ENCODE data around the gene SGK1. TPM values are rescaled to one million over a fixed set of nuclear protein-coding genes. Genes with fewer than 3 reads are reported as not detected.
"Not testable (repeated sequence)": the region's sequence is repeated elsewhere in the genome, so short reads cannot be mapped to it uniquely, and the experiment has no call there.

SGK1 gene
- total and polyA plus RNA-seq, 3 donors from 2014 or later, result 91.3 to 208 (median 154) TPM

GRCh38 chr6:134282816-134283215 lies 35.1 kb downstream of the SGK1 start:
- H3K36me3 ChIP-seq (ENCODE audit: low read depth, missing control alignments), result no peaks in the 10 kb centered on the region
- no peaks in the 10 kb centered on the region for H3K9me3 ChIP-seq
- intact Hi-C loops (cut with DNase I; ENCODE audit: low total_unique reads), result no loop called here
- peaks cover under 1% of the 10 kb centered on the region for H3K4me1 ChIP-seq
- DNase-seq, result no peak
- WGBS, 2 donors, result 83 to 95% methylated on average over 3 of the region's 3 CpGs
- TF ChIP-seq POLR2A (IDR thresholded peaks at IDR 0.05), result no peak
- TF ChIP-seq CTCF (IDR thresholded peaks at IDR 0.05), result no peak
- no peaks in the 10 kb centered on the region for H3K27me3 ChIP-seq
- H3K4me3 ChIP-seq, result no peak overlapping the region
- H3K27ac ChIP-seq, result no peak overlapping the region

- 92 to 94% methylated on average over 6 of the region's 6 CpGs for WGBS, 2 donors
- H3K27me3 ChIP-seq, result no peaks in the 10 kb centered on the region
- no peaks in the 10 kb centered on the region for H3K9me3 ChIP-seq
- H3K27ac ChIP-seq, result no peak overlapping the region
- DNase-seq, result no peak
- no peaks in the 10 kb centered on the region for H3K36me3 ChIP-seq (ENCODE audit: low read depth, missing control alignments)
- no peak overlapping the region for H3K4me3 ChIP-seq
- TF ChIP-seq CTCF (IDR thresholded peaks at IDR 0.05), result no peak
- TF ChIP-seq POLR2A (IDR thresholded peaks at IDR 0.05), result no peak
- H3K4me1 ChIP-seq, result no peaks in the 10 kb centered on the region
- intact Hi-C loops (cut with DNase I; ENCODE audit: low total_unique reads), result no loop called here
Measured at GRCh38 chr6:134281388-134281787, 36.5 kb downstream of the SGK1 start.

- H3K27me3 ChIP-seq, result no peaks in the 10 kb centered on the region
- no peak for TF ChIP-seq CTCF (IDR thresholded peaks at IDR 0.05)
- no peak for TF ChIP-seq POLR2A (IDR thresholded peaks at IDR 0.05)
- no peak overlapping the region for H3K27ac ChIP-seq
- H3K4me3 ChIP-seq, result no peak overlapping the region
- DNase-seq, result no peak
- H3K36me3 ChIP-seq (ENCODE audit: low read depth, missing control alignments), result no peaks in the 10 kb centered on the region
- H3K4me1 ChIP-seq, result no peaks in the 10 kb centered on the region
- no peaks in the 10 kb centered on the region for H3K9me3 ChIP-seq
- intact Hi-C loops (cut with DNase I; ENCODE audit: low total_unique reads), result no loop called here
- 86 to 90% methylated on average over 6 of the region's 6 CpGs for WGBS, 2 donors
Measured at GRCh38 chr6:134278000-134278399, 39.9 kb downstream of the SGK1 start.

- intact Hi-C loops (cut with DNase I; ENCODE audit: low total_unique reads), result not testable (repeated sequence)
Measured at GRCh38 chr6:134276891-134277377, 41.0 kb downstream of the SGK1 start.

GRCh38 chr6:134272374-134272773 lies 45.5 kb downstream of the SGK1 start:
- no peaks in the 10 kb centered on the region for H3K9me3 ChIP-seq
- H3K27me3 ChIP-seq, result no peaks in the 10 kb centered on the region
- H3K4me1 ChIP-seq, result peaks cover 12% of the 10 kb centered on the region
- DNase-seq, result no peak
- no peak overlapping the region for H3K27ac ChIP-seq
- H3K4me3 ChIP-seq, result no peak overlapping the region
- intact Hi-C loops (cut with DNase I; ENCODE audit: low total_unique reads), result no loop called here
- TF ChIP-seq POLR2A (IDR thresholded peaks at IDR 0.05) (no peak), CTCF (IDR thresholded peaks at IDR 0.05) (no peak)
- 77 to 82% methylated on average over 5 of the region's 5 CpGs for WGBS, 2 donors
- no peaks in the 10 kb centered on the region for H3K36me3 ChIP-seq (ENCODE audit: low read depth, missing control alignments)

More at GRCh38 chr6:134276891-134277377, 41.0 kb downstream of the SGK1 start:
- H3K27ac ChIP-seq; H3K4me1 ChIP-seq; H3K27me3 ChIP-seq; H3K36me3 ChIP-seq (ENCODE audit: low read depth, missing control alignments); H3K4me3 ChIP-seq; DNase-seq; H3K9me3 ChIP-seq: not testable (repeated sequence)
- WGBS, 2 donors, result 77 to 85% methylated on average over 4 of the region's 4 CpGs

All from testis (tissue), 3 donors.